Testis (tissue), 2 donors: ENCODE measurements around the gene WDCP.

Experiments used
- CTCF ChIP-seq, 3 experiments: fragments of 450-650 bp in 2 of 3; fragments of 200-600 bp in 1 of 3; sonication (generic) in 1 of 3; IDR thresholded peaks; one replicate each; pipeline ENCODE4 v1.5.1; 2016 to 2019; ENCODE audit warnings: antibody characterized with exemption in 3 of 3, mild to moderate bottlenecking in 2 of 3, moderate library complexity in 1 of 3
- POLR2A ChIP-seq: fragments of 450-650 bp; IDR thresholded peaks from one replicate; pipeline ENCODE4 v1.6.1; 2017; ENCODE audit warnings: antibody characterized with exemption, mild to moderate bottlenecking, moderate library complexity

GRCh38 chr2:24017711-24018110, 29.5 kb downstream of the WDCP start:
- no peak for TF ChIP-seq POLR2A
- no peak for TF ChIP-seq CTCF (IDR thresholded peaks at IDR 0.05)
